HS-5 (cell line): ENCODE results near the gene MAST4.
A peak's percentile ranks its signal among the peaks of the same experiment; 100 is the strongest.

ENCODE experiments used
- DNase-seq: peaks from one replicate; pipeline ENCODE4 v3.0.0-alpha.2; 2012; ENCODE audit warnings: low read depth

Gene MAST4

DNA sequence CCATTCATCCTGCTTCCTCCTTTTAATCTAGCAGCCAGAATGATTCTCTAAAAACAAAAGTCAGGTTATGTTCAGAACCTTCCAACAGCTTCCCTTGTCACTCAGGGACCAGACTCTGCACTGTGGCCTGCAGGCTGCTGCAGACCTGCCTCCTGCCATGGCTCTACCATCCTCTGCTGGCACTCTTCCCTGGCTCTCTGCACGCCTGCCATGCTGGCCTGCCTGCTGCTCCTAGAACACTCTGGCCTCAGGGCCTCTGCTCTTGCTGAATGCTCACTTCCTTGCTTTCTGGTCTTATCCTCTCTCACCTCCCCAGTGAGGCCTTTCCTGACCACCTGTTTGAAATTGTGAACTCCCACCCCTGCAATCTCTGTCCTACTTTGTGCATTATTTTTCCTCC is 451.0 kb downstream of the MAST4 start:
- no peak for DNase-seq

DNA sequence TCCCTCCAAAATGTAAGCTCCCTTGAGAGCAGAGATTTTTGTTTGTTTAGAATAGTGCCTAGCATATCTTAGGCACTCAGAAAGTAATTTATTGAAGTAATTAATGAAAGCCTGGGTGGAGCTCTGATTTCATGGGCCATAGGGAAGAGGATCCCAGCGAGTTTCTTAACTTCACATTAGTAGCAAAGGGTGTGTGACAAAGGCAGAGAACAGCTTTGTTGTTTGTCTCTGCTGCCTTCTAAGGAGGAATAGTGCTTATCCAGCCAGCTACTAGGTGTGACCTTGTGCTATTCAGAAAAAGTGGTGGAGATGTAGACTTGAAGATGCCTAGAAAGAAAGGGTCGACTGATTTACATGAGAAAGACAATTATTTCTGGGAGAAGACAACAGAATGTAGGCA is 451.4 kb downstream of the MAST4 start:
- DNase-seq = no peak

DNA sequence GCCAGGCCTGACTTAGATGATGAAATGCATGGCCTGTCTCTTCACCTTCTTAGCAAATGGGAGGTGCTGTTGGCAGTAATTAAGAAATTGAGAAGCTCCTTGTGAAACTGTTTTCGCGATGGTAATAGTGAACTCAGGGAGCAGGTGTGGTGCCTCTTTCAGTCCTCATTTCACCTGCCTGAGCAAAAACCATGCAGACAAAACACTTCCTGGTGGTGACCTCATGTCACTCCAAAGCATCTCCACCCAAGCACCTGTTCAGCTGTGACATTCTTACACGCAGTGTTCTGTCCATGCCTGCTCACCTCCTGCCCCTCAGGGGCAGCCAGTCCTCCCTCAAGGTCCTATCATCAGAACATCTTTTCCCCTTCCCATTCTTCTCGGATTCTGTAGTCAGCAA is 453.9 kb downstream of the MAST4 start:
- DNase-seq = no peak

DNA sequence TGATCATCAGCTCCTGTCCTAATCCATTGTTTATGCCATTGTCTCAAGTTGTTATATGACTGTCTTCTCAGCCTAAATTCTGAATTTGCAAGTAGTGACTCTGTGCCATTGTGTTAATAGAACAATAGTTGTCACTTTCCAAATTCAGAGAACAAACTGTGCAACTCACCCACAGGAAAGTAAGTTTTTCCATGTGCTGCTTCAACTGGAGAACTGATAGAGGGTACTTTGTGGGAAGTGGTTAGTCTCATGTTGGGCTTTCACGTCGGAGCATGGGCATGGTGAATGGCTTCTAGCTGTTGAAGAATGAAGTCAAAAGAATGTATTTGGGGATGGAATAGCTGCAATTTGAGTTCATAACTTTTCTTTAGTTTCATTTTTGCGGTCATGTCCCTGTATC is 454.4 kb downstream of the MAST4 start:
- no peak for DNase-seq

DNA sequence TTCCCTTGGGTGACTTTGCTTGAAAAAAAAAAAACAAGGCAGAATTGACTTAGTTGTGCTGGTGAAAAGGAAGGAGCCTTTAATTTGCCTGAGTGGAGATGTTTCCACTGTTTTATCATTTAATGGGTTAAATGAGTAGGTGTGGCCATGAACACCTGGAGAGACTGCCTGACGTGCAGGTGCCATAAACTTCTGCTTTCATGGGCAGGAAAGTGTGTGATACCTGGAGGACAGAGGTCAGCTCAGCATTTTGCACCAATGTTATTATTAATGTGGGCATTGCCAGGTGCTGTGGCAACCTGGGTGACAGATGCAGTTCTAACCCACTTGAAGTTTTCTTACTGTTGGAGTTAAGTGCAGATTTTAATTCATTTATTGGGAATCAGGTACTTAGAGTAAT is 455.0 kb downstream of the MAST4 start:
- no peak for DNase-seq

DNA sequence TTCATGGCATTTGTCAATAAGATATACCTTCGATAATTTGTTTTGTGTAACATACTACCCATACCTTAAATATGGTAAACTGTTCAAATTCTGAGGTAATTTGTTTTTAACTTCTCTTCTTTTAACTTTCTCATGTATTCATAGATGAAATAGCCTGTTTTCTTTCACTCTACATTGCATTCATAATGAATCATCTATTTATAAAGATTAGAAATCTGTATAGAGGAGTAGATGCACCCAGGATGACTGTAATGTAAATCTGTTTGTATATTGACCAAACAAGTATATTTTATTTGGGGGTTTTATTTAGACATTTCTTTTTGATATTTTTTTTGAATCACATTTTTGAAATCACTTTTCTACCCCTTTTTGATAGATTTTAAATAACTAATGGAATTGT is 455.8 kb downstream of the MAST4 start:
- no peak for DNase-seq

DNA sequence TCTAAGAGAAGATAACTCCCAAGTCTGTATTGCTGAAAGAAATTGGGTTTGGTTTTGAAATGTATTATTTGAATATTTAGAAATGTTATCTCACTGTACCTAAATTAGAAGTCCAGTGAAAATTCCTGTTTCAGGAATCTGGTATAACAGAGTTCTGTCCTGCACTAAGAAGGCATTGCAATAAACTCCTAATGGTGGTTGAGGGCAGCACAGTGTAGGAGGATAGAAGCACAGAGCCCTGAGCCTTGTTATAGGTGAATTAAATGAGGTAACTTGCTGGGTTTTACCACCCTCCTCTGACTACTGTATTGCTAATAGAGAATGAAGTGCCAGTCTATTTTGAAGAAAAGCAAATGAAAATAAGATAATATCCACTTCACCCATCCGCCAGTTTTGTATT is 457.0 kb downstream of the MAST4 start:
- DNase-seq = no peak

DNA sequence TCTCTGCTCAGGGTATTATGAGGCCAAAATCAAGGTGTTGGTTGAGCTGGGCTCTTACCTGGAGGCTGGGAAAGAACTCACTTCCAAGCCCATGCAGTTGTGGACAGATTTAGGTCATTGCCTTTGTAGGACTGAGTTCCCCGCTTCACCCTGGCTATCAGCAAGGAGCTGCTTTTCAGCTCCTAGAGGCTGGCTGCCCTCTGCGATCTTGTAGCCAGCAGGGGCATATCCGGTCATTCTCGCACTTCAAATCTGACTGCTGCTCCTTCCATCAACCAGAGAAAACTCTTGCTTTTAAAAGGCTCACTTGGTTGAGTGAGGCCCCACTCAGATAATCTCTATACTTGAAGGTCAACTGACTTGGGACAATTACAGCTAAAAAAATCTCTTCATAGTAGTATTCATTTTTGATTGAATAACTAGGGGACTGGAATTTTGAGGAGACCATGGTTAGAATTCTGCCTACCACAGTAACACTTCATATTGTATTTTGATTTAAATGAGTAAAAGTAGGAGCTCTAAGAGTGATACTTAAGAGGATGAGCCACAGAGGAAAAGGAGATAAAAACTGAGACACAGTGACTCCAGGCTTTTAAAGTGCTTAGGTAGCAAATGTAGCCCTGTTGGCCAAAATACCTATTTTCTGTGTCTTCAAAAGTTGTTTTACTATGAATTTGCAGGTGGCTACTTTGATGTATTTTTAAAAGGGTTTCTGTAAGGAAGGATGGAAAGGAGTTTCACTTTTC is 463.0 kb downstream of the MAST4 start:
- no peak for DNase-seq

DNA sequence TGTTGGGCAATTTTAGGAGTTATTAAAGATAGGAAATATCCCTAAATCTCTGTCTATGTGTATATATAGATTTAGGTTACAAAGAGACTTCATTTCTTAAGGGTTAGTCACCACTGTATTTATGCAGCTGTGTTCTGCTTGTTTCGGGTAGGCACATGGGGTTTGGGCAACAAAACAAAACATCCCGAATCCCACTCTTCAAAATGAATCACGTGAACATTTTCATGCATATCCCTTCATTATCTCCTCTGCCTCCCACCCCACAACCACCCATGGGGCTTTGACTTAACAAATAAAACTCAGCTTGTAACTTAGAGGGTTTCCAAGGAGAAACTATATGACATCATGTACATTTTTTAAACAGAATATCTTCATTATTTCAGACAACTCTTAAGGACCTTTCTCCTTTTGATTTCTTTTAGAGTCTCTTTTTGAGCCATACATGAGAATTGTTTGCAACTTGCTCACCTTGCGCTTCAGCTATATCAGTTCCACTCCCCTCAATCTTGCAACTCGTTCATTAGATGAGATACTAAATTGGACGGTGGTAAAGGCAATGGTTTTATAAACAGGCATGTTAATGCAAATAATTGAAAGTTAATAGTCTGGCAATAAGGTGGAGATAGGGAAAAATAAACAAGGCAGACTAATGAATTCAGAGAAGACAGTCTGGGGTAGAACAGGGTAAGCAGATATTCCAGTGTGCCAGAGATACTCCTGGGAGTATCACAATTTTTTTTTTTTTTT is 463.7 kb downstream of the MAST4 start:
- DNase-seq = peak; percentile 46

DNA sequence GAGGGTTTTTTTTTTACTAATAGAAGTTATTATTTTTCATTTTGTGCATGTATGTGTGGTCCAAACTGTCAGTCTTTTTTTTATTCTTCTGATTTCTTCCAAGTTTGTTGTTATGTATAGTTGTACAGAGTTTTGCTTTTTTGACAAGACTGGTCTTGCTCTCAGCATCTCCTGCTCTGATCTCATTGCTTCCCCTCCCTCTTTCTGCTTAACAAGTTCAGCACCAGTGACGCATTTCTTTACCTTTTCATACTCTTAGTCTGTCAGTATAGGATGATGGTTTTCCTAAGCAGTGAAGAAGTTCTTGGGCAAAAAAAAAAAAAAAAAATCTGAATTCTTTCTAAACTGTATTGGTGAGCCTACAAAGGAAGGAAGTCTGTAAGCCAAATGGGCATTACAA is 465.3 kb downstream of the MAST4 start:
- DNase-seq = no peak

DNA sequence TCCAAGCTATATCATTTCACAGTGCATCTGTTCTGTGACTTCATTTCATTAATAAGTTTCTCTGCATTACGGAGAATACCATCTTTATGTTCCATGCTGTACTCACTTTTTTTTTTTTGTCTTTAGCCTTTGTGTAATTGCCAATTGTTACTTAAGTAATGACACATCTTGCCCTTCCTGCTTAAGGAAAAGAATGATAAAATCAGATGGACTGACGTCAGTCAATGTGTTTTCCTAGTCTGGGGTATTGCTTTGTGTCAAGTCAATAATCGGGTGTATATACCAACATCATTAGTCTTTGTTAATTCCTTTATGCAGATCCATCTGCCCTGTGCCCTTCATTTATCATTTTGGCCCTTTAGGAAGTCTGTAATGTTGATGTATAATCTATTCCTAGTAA is 466.9 kb downstream of the MAST4 start:
- DNase-seq = no peak

DNA sequence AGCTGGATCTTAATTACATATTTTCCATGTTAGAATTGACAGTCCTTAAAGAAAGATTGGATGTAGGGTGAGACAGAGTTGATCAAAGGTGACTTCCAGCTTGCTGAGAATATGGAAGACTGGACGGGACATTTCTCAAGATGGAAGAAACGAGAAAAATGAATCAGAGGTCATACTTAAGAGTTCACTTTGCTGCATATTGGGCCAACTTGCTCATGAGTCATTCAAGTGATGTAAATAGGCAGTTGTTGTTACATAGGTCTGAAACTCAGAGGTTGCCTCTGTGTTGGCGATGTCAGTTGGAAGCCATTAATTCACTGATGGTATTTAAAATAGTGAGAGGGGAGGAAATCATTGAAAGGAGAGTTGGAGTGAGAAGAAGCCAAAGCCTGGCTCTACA is 467.6 kb downstream of the MAST4 start:
- DNase-seq = no peak

DNA sequence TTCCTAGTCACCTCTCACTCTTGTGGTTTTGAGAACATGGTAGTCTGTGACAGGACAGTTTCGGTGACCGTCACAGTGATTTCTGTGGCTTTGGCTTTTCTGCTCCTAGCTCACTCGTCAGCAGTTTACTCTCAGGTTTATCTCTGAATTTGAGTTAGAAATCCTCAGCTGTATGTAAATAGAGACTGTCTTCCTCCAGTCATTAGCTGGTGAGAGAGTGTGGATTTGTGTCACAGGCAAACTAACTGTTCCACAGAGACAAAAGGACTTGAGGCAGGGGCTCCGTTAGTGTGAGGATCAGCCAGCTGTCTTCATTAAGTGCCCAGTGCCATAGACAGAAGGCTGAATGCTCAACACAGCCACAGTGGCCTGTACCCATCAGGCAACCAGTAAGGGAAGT is 469.0 kb downstream of the MAST4 start:
- DNase-seq = no peak

DNA sequence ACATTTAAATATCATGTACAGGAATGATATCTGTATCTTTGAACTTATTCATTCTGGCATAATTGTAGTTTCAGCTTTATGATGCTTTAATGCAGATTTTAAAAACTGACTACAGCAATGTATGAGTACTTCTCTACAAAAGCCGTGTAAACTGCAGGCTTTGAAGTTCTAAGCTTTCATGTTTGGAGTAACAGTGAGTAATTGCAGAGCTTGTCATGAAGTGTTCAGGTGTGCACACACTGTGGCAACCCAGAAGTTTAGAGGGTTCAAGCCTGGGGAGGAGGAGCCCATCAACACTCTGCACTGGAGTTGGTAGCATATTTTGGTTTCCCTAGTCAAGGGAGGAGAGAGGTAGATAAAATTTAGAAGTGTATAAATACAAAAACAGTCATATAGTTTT is 469.5 kb downstream of the MAST4 start:
- DNase-seq = no peak

DNA sequence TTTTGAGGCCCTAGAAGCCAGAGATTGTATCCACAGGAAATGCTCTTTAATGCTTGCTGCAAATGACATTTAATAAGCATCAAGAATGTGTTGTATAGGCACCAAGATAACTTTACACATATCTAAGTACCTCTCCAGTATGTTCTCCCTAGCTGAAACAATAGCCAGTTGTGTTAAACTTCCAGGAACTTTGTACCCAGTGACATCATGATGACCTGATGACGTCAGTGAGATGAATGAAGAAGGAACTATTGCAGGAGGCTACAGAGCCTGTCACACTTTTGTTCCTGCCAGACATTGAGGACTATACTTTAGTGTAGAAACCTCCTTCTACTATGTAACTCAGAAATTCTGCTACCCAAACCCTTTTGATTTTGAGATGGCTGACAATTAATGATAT is 470.6 kb downstream of the MAST4 start:
- no peak for DNase-seq

DNA sequence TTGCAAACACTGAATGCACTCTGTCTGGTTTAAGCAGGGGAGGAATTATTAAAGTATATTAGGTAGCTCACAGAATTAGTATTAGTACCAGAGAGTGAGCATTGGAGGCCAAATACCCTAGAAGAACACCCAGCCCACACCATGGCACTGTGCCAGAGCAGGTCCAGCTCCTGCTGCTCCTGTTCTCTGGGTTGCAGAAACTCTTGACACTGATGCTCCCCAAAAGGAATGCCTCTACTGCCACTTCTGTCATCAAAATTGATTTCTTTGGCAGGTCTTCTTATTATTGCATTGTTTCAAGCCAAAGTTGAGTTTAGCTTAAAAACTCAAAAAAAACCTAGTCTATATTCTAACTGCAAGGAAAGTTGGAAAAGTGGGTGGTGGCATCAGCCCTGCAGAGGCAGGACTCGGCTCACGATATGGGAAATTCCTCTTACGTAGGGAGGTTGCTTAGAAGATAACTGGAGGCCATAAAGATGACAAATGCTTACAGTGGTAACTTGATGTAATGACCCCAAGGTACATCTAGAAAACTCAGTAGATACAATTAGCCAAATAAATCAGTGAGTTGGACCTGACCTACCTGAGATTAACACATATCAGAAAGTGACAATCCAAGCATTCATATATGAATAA is 477.0 kb downstream of the MAST4 start:
- no peak for DNase-seq

DNA sequence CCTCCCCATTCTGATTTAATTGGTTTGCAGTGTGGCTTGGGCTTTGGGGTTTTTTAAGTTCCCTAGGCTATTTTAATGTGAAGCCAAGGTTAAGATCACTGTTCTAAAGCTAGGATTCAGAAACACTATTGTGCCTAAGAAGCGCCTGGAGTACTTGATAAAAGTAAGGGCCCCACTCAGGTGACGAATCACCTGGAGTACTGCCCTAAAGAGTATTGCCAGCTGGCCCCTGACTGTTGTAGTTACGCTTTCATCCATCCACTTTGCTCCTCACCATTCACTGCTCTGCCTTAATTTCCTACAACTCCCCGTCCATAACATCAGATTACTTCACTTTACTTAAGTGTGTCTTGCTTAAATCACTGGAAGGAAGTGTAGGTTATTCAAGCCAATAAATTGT is 481.1 kb downstream of the MAST4 start:
- no peak for DNase-seq

DNA sequence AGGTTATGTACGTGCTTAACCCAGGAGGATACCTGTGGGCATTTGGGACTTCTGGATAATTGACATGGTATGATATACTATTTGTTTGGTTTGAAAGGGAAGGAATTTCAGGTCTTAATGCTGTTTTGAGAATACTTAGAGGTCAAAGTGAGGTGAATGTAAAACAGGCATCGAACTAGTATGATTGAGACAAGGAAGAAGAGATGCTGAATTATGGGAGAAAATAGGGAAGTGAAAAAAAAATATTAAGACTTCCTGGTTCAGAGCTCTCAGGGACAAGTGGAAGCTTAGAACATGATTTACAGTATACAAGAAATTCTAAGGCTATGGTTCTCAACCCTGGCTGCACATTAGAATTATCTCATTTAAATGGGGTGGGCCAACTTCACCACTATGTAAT is 485.1 kb downstream of the MAST4 start:
- DNase-seq = no peak

DNA sequence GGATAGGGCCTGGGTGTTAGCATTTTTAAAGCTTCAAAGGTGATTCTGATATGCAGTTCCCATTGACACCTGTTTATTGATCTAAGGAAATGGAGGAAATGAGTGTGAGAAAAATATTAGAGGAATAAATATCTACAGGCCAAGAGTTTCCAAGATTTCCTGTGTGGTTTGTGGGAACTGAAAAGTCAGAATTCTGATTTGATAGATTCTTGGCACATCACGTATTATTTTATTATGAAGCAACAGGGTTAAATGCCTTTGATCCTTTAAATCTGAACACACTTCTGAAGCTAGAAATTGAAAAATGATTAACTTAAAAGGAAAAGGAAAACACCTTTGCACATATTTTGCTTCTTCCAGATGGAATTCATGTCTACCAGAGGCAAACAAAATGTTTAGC is 486.7 kb downstream of the MAST4 start:
- DNase-seq = no peak

DNA sequence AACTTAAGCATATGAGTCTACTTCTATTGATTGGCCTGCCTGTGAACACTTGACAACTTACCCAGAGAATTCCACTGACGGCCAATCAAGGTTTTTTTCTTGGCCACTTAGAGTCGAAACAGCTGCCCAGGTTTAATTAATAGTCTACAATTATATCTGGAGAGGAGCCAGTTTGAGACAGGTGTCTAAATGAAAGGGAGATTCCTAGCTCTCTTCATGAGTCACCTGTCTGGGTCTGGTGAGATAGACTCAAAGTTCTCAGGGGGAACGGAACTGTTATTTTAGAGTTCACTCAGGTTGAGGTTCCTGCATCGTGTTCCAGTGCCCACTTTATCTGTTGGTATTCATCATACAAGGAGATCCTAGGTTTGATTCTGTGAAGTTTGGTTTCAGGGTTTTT is 489.4 kb downstream of the MAST4 start:
- DNase-seq = no peak

DNA sequence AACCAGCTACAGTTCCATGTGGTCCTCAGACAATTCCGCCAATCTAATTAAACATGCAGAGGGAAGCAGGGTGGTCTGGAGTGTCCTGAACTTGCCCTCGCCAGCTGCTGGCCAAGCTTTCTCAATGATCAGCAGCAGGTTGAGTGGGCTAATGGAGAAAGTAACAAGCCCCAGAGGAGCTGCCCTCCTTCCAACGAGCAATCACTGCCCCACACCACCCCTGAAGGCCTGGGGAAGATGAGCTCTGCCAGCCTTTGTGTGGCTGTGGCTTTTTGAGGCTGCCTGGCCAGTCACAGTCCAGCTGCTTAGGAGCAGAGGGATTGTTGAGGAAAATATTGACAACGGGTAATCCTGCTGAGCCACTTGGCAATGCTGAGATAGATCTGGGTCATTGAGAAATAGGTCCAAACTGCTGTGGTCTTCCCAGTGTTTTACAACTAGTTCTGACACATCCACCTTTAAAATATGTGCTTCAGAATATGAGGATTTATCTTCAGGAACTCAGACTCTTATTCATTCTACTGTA is 493.1 kb downstream of the MAST4 start:
- no peak for DNase-seq

DNA sequence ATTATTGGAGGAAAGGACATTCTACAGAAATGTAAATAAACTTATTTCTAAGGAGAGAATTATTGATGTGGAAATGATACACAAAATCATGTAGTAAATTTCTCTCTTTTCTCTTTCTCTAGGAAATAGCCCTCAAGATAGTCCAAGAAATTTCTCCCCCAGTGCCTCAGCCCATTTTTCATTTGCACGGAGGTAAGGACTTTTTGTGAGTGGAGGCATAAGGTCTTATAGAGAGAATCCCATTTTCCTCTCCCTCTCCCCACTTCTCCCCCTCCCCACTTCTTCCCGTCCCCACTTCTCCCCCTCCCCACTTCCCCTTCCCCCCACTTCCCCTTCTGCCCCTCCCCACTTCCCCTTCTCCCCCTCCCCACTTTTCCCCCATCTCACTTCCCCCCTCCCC is 493.8 kb downstream of the MAST4 start:
- DNase-seq = no peak

DNA sequence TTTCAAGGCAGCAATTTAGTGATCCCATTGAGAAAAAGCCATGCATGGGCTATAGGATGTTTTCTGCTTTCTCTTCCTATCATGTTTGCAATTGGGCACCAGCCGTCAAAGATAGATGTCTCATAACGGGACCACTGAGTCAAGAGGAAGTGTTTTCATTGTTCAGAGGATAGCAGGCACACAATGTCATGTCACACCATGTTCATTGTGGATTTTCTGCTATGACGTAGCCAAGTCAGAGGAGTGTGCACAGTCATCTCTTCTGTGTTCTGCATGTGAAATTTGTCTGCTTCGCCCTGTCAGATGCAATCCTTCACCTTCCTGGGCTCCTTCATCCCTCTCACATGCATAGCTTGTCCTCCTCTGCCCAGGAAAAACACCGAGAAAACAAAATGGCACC is 494.4 kb downstream of the MAST4 start:
- DNase-seq = no peak
